Measurements from ENCODE around the gene WWOX. TPM values are rescaled to one million over a fixed set of nuclear protein-coding genes. Genes with fewer than 3 reads are reported as not detected.

Gene WWOX
- total and polyA plus RNA-seq, 2 experiments from 2014 or later, result 17.0 to 39.8 TPM

DNA sequence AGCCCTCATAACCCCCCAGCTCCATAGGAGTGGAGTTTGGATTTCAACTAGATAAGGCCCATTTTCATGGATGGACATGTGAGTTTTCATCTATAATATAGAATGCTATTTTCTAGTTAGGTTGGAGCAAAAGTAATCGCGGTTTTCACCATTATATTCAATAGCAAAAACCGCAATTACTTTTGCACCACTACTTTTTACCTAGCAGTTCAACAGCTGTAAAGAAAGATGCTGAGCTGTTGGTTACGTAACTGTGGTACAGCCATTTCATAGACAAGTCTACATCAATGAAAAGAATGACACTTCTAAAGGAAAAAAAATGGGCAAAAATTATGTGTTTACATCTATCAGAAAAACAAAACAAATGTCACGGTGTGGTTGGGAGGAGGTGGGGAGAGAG is 993.4 kb downstream of the WWOX start:
- Histone ChIP-seq H3K9me2 (replicated peaks; ENCODE audit: insufficient read depth) (no peaks in the 10 kb centered on the region), H3K4me3 (no peak overlapping the region), H3K79me2 (no peaks in the 10 kb centered on the region), H3K27ac (no peak overlapping the region), H3K27me3 (no peaks in the 10 kb centered on the region), H2AFZ (no peak overlapping the region), H3K4me1 (ENCODE audit: insufficient read depth) (no peaks in the 10 kb centered on the region), H3K4me2 (no peak overlapping the region), H3K9me3 (ENCODE audit: low read depth) (no peaks in the 10 kb centered on the region), H3K36me3 (replicated peaks; ENCODE audit: insufficient read depth, low read depth) (no peaks in the 10 kb centered on the region), H4K20me1 (ENCODE audit: insufficient read depth, poor library complexity, severe bottlenecking) (no peaks in the 10 kb centered on the region)
- TF ChIP-seq EZH2 (IDR thresholded peaks at IDR 0.05; ENCODE audit: borderline replicate concordance), result no peak
- TF ChIP-seq, protein P1, sequence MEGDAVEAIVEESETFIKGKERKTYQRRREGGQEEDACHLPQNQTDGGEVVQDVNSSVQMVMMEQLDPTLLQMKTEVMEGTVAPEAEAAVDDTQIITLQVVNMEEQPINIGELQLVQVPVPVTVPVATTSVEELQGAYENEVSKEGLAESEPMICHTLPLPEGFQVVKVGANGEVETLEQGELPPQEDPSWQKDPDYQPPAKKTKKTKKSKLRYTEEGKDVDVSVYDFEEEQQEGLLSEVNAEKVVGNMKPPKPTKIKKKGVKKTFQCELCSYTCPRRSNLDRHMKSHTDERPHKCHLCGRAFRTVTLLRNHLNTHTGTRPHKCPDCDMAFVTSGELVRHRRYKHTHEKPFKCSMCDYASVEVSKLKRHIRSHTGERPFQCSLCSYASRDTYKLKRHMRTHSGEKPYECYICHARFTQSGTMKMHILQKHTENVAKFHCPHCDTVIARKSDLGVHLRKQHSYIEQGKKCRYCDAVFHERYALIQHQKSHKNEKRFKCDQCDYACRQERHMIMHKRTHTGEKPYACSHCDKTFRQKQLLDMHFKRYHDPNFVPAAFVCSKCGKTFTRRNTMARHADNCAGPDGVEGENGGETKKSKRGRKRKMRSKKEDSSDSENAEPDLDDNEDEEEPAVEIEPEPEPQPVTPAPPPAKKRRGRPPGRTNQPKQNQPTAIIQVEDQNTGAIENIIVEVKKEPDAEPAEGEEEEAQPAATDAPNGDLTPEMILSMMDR (IDR thresholded peaks at IDR 0.05; ENCODE audit: poor library complexity), result no peak
- no peak for TF ChIP-seq EZH2phosphoT487 (IDR thresholded peaks at IDR 0.05; ENCODE audit: low read depth, severe bottlenecking, unreplicated experiment)
- DNase-seq (ENCODE audit: low spot score), result no peak
- 95% methylated on average over 5 of the region's 5 CpGs for WGBS (ENCODE audit: low lambda C conversion rate, missing lambda C conversion rate)

DNA sequence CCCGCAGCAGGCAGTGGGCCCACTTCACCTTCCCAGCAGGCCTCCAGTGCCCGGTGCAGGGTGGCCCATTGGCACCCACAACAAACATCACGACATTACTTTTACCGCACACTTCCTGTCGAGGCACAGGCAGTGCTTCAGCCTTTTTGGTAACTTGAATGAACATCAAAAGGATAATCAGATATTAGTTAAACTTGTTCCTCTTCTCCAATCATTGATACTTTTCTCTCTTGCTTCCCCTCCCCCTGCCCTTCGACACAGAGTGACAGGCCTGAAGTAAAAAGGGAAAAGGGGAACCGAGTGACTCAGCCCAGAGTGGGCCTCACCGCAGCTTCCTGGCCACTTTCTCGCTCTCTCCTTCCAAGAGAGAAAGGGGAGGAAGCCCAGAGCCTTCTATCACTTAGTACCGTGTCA is 994.1 kb downstream of the WWOX start:
- Histone ChIP-seq H3K4me3 (no peak overlapping the region), H3K4me1 (ENCODE audit: insufficient read depth) (no peaks in the 10 kb centered on the region), H3K9me2 (replicated peaks; ENCODE audit: insufficient read depth) (no peaks in the 10 kb centered on the region), H3K27me3 (no peaks in the 10 kb centered on the region), H3K79me2 (no peaks in the 10 kb centered on the region), H3K27ac (no peak overlapping the region), H3K4me2 (no peak overlapping the region), H3K9me3 (ENCODE audit: low read depth) (no peaks in the 10 kb centered on the region), H2AFZ (no peak overlapping the region), H3K36me3 (replicated peaks; ENCODE audit: insufficient read depth, low read depth) (no peaks in the 10 kb centered on the region), H4K20me1 (ENCODE audit: insufficient read depth, poor library complexity, severe bottlenecking) (no peaks in the 10 kb centered on the region)
- TF ChIP-seq EZH2 (IDR thresholded peaks at IDR 0.05; ENCODE audit: borderline replicate concordance) (no peak), EZH2phosphoT487 (IDR thresholded peaks at IDR 0.05; ENCODE audit: low read depth, severe bottlenecking, unreplicated experiment) (no peak)
- TF ChIP-seq, protein P1 (IDR thresholded peaks at IDR 0.05; ENCODE audit: poor library complexity), result no peak
- 92% methylated on average over 10 of the region's 10 CpGs for WGBS (ENCODE audit: low lambda C conversion rate, missing lambda C conversion rate)
- DNase-seq (ENCODE audit: low spot score), result no peak

DNA sequence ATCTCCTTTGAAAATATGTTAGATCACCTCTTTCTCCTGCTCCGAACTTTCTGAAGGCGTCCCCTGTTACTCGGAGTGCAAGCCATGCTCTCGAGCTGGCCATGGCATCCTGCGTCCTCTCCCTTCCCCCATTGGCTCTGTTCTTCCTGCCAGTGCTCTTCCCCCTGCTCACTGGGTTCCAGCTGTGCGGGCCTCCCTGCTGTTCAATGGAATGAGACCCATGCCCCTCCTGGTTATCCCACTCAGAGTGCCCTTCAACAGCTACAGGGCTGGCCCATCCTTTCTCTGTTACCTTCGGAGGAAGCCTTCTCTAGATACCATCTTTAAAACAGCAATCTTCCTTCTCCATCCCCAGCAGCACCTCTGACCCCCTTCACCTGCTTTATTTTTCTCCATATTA is 996.8 kb downstream of the WWOX start:
- Histone ChIP-seq H3K27me3 (no peaks in the 10 kb centered on the region), H2AFZ (no peak overlapping the region), H4K20me1 (ENCODE audit: insufficient read depth, poor library complexity, severe bottlenecking) (no peaks in the 10 kb centered on the region), H3K9me3 (ENCODE audit: low read depth) (no peaks in the 10 kb centered on the region), H3K9me2 (replicated peaks; ENCODE audit: insufficient read depth) (no peaks in the 10 kb centered on the region), H3K79me2 (no peaks in the 10 kb centered on the region), H3K27ac (no peak overlapping the region), H3K4me2 (no peak overlapping the region), H3K4me1 (ENCODE audit: insufficient read depth) (no peaks in the 10 kb centered on the region), H3K36me3 (replicated peaks; ENCODE audit: insufficient read depth, low read depth) (no peaks in the 10 kb centered on the region), H3K4me3 (no peak overlapping the region)
- DNase-seq (ENCODE audit: low spot score), result no peak
- no peak for TF ChIP-seq EZH2 (IDR thresholded peaks at IDR 0.05; ENCODE audit: borderline replicate concordance)
- TF ChIP-seq EZH2phosphoT487 (IDR thresholded peaks at IDR 0.05; ENCODE audit: low read depth, severe bottlenecking, unreplicated experiment), result no peak
- TF ChIP-seq, protein P1 (IDR thresholded peaks at IDR 0.05; ENCODE audit: poor library complexity), result no peak
- 91% methylated on average over 7 of the region's 7 CpGs for WGBS (ENCODE audit: low lambda C conversion rate, missing lambda C conversion rate)

DNA sequence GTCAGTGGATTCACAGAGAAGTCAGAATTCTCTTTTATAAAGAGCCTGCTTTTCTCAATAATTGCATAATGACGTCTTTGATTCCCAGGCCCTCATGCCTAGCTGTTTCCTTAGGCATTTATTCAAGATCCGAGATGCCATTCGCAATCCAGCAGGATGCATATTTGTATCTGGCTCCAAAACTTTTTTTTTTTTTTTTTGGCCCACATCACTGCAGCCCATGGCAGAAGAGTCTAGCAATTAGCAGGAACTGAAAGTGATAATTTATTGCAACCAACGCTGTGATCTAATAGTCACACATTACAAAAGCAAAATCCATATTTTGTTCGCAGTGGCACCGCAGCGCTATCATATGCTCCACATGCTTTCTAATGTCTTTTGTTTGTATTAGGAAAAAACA is 997.7 kb downstream of the WWOX start:
- H3K79me2 ChIP-seq, result no peaks in the 10 kb centered on the region
- H3K36me3 ChIP-seq (replicated peaks; ENCODE audit: insufficient read depth, low read depth), result no peaks in the 10 kb centered on the region
- H3K9me3 ChIP-seq (ENCODE audit: low read depth), result no peaks in the 10 kb centered on the region
- TF ChIP-seq, protein P1 (IDR thresholded peaks at IDR 0.05; ENCODE audit: poor library complexity), result no peak
- no peak for TF ChIP-seq EZH2 (IDR thresholded peaks at IDR 0.05; ENCODE audit: borderline replicate concordance)
- TF ChIP-seq EZH2phosphoT487 (IDR thresholded peaks at IDR 0.05; ENCODE audit: low read depth, severe bottlenecking, unreplicated experiment), result no peak
- H3K4me1 ChIP-seq (ENCODE audit: insufficient read depth), result no peaks in the 10 kb centered on the region
- H3K4me3 ChIP-seq, result no peak overlapping the region
- no peaks in the 10 kb centered on the region for H4K20me1 ChIP-seq (ENCODE audit: insufficient read depth, poor library complexity, severe bottlenecking)
- 92% methylated on average over 7 of the region's 7 CpGs for WGBS (ENCODE audit: low lambda C conversion rate, missing lambda C conversion rate)
- H3K9me2 ChIP-seq (replicated peaks; ENCODE audit: insufficient read depth), result no peaks in the 10 kb centered on the region
- DNase-seq (ENCODE audit: low spot score), result no peak
- H3K4me2 ChIP-seq, result no peak overlapping the region
- H2AFZ ChIP-seq, result no peak overlapping the region
- no peaks in the 10 kb centered on the region for H3K27me3 ChIP-seq
- H3K27ac ChIP-seq, result no peak overlapping the region

Measured in hepatocyte (in vitro differentiated cells).